ENCODE results near the gene CAMK2N2.

The CAMK2N2 gene

GRCh38 chr3:184230081-184230602, 31.2 kb downstream of the CAMK2N2 start:
- Histone ChIP-seq H3K27me3 (ENCODE audit: low read depth, low read length) (peaks cover 19% of the 10 kb centered on the region), H3K9ac (ENCODE audit: low read length) (peak overlapping the region; percentile 43; the same call in 1 of the 2 replicates)

GRCh38 chr3:184229394-184230080, 31.8 kb downstream of the CAMK2N2 start, which contains the start of gene VWA5B2:
Gene VWA5B2 (plus strand): TSS chr3:184229585. CDS start chr3:184230529, 944 bp downstream.
- H3K27ac ChIP-seq (ENCODE audit: low read length): no peak within 1 kb of the TSS
- H3K36me3 ChIP-seq (replicated peaks; ENCODE audit: low read depth, low read length): no peaks in the 10 kb centered on the region
- no peaks in the 10 kb centered on the region for H3K79me2 ChIP-seq (ENCODE audit: low read length)
- peaks cover 19% of the 10 kb centered on the region for H3K27me3 ChIP-seq (ENCODE audit: low read depth, low read length)
- TF ChIP-seq EZH2phosphoT487 (IDR thresholded peaks at IDR 0.05; ENCODE audit: low read depth): no peak
- no peak for TF ChIP-seq CTCF (IDR thresholded peaks at IDR 0.05; ENCODE audit: low read depth, low read length)
- no peaks in the 10 kb centered on the region for H4K20me1 ChIP-seq (ENCODE audit: insufficient read depth, low read length)
- H3K4me2 ChIP-seq (ENCODE audit: low read length): peak within 1 kb of the TSS; percentile 76
- H3K9me3 ChIP-seq (ENCODE audit: insufficient read depth, low read length): no peaks in the 10 kb centered on the region
- peak within 1 kb of the TSS; percentile 83 for H3K4me3 ChIP-seq (ENCODE audit: low read length)
- 0 out of 2 replicates have a peak, but pooled peaks cover 2% of the 10 kb centered on the region for H3K4me1 ChIP-seq (ENCODE audit: low read length)
- H2AFZ ChIP-seq (ENCODE audit: low read depth, low read length): peak within 1 kb of the TSS; percentile 37
- peak within 1 kb of the TSS; percentile 43; the same call in 1 of the 2 replicates for H3K9ac ChIP-seq (ENCODE audit: low read length)

More at GRCh38 chr3:184230081-184230602, 31.2 kb downstream of the CAMK2N2 start:
- no peaks in the 10 kb centered on the region for H4K20me1 ChIP-seq (ENCODE audit: insufficient read depth, low read length)
- no peak overlapping the region for H3K27ac ChIP-seq (ENCODE audit: low read length)
- 0 out of 2 replicates have a peak, but pooled peaks cover 2% of the 10 kb centered on the region for H3K4me1 ChIP-seq (ENCODE audit: low read length)
- H3K4me3 ChIP-seq (ENCODE audit: low read length): peak overlapping the region; percentile 83
- H2AFZ ChIP-seq (ENCODE audit: low read depth, low read length): peak overlapping the region; percentile 37
- H3K79me2 ChIP-seq (ENCODE audit: low read length): no peaks in the 10 kb centered on the region
- no peaks in the 10 kb centered on the region for H3K36me3 ChIP-seq (replicated peaks; ENCODE audit: low read depth, low read length)
- H3K4me2 ChIP-seq (ENCODE audit: low read length): peak overlapping the region; percentile 76
- H3K9me3 ChIP-seq (ENCODE audit: insufficient read depth, low read length): no peaks in the 10 kb centered on the region
- no peak for TF ChIP-seq CTCF (IDR thresholded peaks at IDR 0.05; ENCODE audit: low read depth, low read length)
- no peak for TF ChIP-seq EZH2phosphoT487 (IDR thresholded peaks at IDR 0.05; ENCODE audit: low read depth)

- Histone ChIP-seq H3K27ac (ENCODE audit: low read length) (no peak overlapping the region), H3K4me1 (ENCODE audit: low read length) (0 out of 2 replicates have a peak, but pooled peaks cover 2% of the 10 kb centered on the region), H3K36me3 (replicated peaks; ENCODE audit: low read depth, low read length) (no peaks in the 10 kb centered on the region), H3K9me3 (ENCODE audit: insufficient read depth, low read length) (no peaks in the 10 kb centered on the region), H3K4me2 (ENCODE audit: low read length) (peak overlapping the region; percentile 76), H3K27me3 (ENCODE audit: low read depth, low read length) (peaks cover 19% of the 10 kb centered on the region), H3K4me3 (ENCODE audit: low read length) (peak overlapping the region; percentile 83), H2AFZ (ENCODE audit: low read depth, low read length) (peak overlapping the region; percentile 28; the same call in 1 of the 2 replicates), H4K20me1 (ENCODE audit: insufficient read depth, low read length) (no peaks in the 10 kb centered on the region), H3K9ac (ENCODE audit: low read length) (no peak overlapping the region), H3K79me2 (ENCODE audit: low read length) (no peaks in the 10 kb centered on the region)
- TF ChIP-seq CTCF (IDR thresholded peaks at IDR 0.05; ENCODE audit: low read depth, low read length) (no peak), EZH2phosphoT487 (IDR thresholded peaks at IDR 0.05; ENCODE audit: low read depth) (no peak)
These were observed 32.8 kb downstream of the CAMK2N2 start for GRCh38 chr3:184228376-184229137.
